ENCODE results near the gene TMTC3. TPM values are rescaled to one million over a fixed set of nuclear protein-coding genes. Genes with fewer than 3 reads are reported as not detected.

TMTC3 gene
- total RNA-seq, 1 donor from 2014 or later: 8.8 TPM

GRCh38 chr12:88192426-88192825, 50.3 kb downstream of the TMTC3 start:
- TF ChIP-seq CTCF (IDR thresholded peaks at IDR 0.05; ENCODE audit: borderline replicate concordance): no peak
- no peaks in the 10 kb centered on the region for H3K9me3 ChIP-seq (replicated peaks)
- peaks cover 35% of the 10 kb centered on the region for H3K36me3 ChIP-seq
- DNase-seq: no peak
- H3K4me1 ChIP-seq: no peaks in the 10 kb centered on the region
- intact Hi-C loops (cut with micrococcal nuclease): no loop called here
- H3K27ac ChIP-seq (replicated peaks): no peak overlapping the region
- no peaks in the 10 kb centered on the region for H3K27me3 ChIP-seq (ENCODE audit: low read depth)
- no peak overlapping the region for H3K4me3 ChIP-seq

DNA sequence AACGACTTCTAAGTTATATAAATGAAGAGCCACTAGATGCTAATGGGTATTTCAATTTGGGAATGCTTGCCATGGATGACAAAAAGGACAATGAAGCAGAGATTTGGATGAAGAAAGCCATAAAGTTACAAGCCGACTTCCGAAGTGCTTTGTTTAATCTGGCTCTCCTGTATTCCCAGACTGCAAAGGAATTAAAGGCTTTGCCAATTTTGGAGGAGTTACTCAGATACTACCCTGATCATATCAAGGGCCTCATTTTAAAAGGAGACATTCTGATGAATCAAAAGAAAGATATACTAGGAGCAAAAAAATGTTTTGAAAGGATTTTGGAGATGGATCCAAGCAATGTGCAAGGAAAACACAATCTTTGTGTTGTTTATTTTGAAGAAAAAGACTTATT, 52.8 kb downstream of the TMTC3 start:
- TF ChIP-seq CTCF (IDR thresholded peaks at IDR 0.05; ENCODE audit: borderline replicate concordance): no peak
- H3K9me3 ChIP-seq (replicated peaks): no peaks in the 10 kb centered on the region
- intact Hi-C loops (cut with micrococcal nuclease): no loop called here
- H3K27ac ChIP-seq (replicated peaks): no peak overlapping the region
- no peaks in the 10 kb centered on the region for H3K27me3 ChIP-seq (ENCODE audit: low read depth)
- no peak overlapping the region for H3K4me3 ChIP-seq
- no peaks in the 10 kb centered on the region for H3K4me1 ChIP-seq
- peaks cover 24% of the 10 kb centered on the region for H3K36me3 ChIP-seq
- no peak for DNase-seq

DNA sequence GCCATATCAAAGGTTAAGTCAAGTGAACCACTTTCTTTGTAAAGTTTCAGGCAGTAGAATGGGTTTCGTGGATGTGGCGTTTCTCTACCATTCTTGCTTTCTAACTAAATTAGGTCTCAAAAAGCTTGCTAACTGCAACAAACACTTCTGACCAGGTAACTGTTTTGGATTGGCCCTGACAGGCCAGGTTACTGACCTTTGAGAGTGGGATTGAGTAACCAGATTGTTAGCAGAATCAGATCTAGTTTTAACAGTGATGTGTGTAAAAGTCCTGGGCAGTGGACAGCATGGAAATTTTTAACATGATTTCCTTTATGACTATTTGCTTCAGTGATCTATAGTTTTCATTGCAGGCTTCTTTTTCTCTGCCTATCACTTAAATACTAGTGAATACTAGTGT, 57.9 kb downstream of the TMTC3 start:
- Histone ChIP-seq H3K27ac (replicated peaks) (no peak overlapping the region), H3K4me3 (no peak overlapping the region), H3K36me3 (peaks cover 13% of the 10 kb centered on the region), H3K27me3 (ENCODE audit: low read depth) (no peaks in the 10 kb centered on the region), H3K4me1 (no peaks in the 10 kb centered on the region), H3K9me3 (replicated peaks) (peaks cover 3% of the 10 kb centered on the region)
- no peak for DNase-seq
- TF ChIP-seq CTCF (IDR thresholded peaks at IDR 0.05; ENCODE audit: borderline replicate concordance): no peak
- intact Hi-C loops (cut with micrococcal nuclease): no loop called here

- DNase-seq: no peak
- Histone ChIP-seq H3K36me3 (no peaks in the 10 kb centered on the region), H3K9me3 (replicated peaks) (peaks cover 3% of the 10 kb centered on the region), H3K27ac (replicated peaks) (no peak overlapping the region), H3K4me1 (no peaks in the 10 kb centered on the region), H3K4me3 (no peak overlapping the region), H3K27me3 (ENCODE audit: low read depth) (no peaks in the 10 kb centered on the region)
- intact Hi-C loops (cut with micrococcal nuclease): no loop called here
- no peak for TF ChIP-seq CTCF (IDR thresholded peaks at IDR 0.05; ENCODE audit: borderline replicate concordance)
Measured at GRCh38 chr12:88202500-88202899, 60.4 kb downstream of the TMTC3 start.

DNA sequence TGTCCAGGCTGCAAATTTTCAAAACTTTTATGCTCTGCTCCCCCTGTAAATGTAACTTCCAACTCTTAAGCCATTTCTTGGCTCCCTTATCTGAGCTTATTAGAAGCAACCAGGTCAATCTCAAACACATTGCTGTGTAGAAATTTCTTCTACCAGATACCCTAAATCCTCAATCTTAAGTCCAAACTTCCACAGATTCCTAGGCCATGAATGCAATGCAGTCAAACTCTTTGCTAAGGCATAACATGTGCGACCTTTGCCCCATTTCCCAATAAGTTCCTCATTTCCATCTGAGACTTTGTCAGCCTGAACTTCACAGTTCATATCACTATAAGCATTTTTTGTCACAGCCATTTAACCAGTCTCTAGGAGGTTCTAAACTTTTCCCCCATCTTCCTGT, 64.5 kb downstream of the TMTC3 start:
- Histone ChIP-seq H3K4me1 (no peaks in the 10 kb centered on the region), H3K27me3 (ENCODE audit: low read depth) (no peaks in the 10 kb centered on the region), H3K4me3 (no peak overlapping the region), H3K9me3 (replicated peaks) (peaks cover 30% of the 10 kb centered on the region), H3K36me3 (no peaks in the 10 kb centered on the region), H3K27ac (replicated peaks) (no peak overlapping the region)
- intact Hi-C loops (cut with micrococcal nuclease): no loop called here
- TF ChIP-seq CTCF (IDR thresholded peaks at IDR 0.05; ENCODE audit: borderline replicate concordance): no peak
- no peak for DNase-seq

All from left ventricle myocardium inferior (tissue), 1 donor.